GM23338 (cell line): ENCODE results near the gene FOXE3. TPM values are rescaled to one million over a fixed set of nuclear protein-coding genes. Genes with fewer than 3 reads are reported as not detected.

Source experiments
- ATAC-seq: fragments of 200-7000 bp; cut with Tn5 transposase; 3 replicates; pipeline ENCODE4 v1.9.1; 2020
- DNase-seq: peaks from one replicate; pipeline ENCODE4 v3.0.0-alpha.2; 2015; ENCODE audit warnings: low spot score
- H2AFZ ChIP-seq: fragments of 200-600 bp; sonication (generic); 2 replicates; pipeline ENCODE4 v1.8.0; 2016; ENCODE audit warnings: antibody characterized with exemption, mild to moderate bottlenecking, moderate library complexity
- H3F3A ChIP-seq: fragments of 200-600 bp; sonication (generic); replicated peaks from 2 replicates; pipeline ENCODE4 v1.8.0; 2017; ENCODE audit warnings: antibody characterized with exemption, mixed run types, low read depth
- H3K27ac ChIP-seq: fragments of 200-600 bp; sonication (generic); 2 replicates; pipeline ENCODE4 v1.6.1; 2016; ENCODE audit warnings: low read depth
- H3K27me3 ChIP-seq: fragments of 200-600 bp; sonication (generic); 2 replicates; pipeline ENCODE4 v1.8.0; 2016; ENCODE audit warnings: mild to moderate bottlenecking, mixed run types, moderate library complexity; ENCODE audit not compliant: insufficient read depth
- H3K36me3 ChIP-seq: fragments of 200-600 bp; sonication (generic); 2 replicates; pipeline ENCODE4 v1.8.0; 2016; ENCODE audit warnings: mild to moderate bottlenecking; ENCODE audit not compliant: insufficient read depth
- H3K4me1 ChIP-seq: fragments of 200-600 bp; sonication (generic); 2 replicates; pipeline ENCODE4 v1.8.0; 2016; ENCODE audit warnings: mild to moderate bottlenecking, moderate library complexity; ENCODE audit not compliant: insufficient read depth
- H3K4me2 ChIP-seq: fragments of 200-600 bp; sonication (generic); 2 replicates; pipeline ENCODE4 v1.7.1; 2017; ENCODE audit warnings: mixed run types
- H3K4me3 ChIP-seq: fragments of 200-600 bp; sonication (generic); 2 replicates; pipeline ENCODE4 v1.6.1; 2016; ENCODE audit warnings: mixed run types
- H3K79me2 ChIP-seq: fragments of 200-600 bp; sonication (generic); replicated peaks from 2 replicates; pipeline ENCODE4 v1.8.0; 2017; ENCODE audit warnings: mild to moderate bottlenecking; ENCODE audit not compliant: insufficient read depth
- H3K9me2 ChIP-seq: fragments of 200-600 bp; sonication (generic); 2 replicates; pipeline ENCODE4 v1.8.0; 2017; ENCODE audit not compliant: insufficient read depth
- H4K20me1 ChIP-seq: fragments of 200-600 bp; sonication (generic); replicated peaks from 2 replicates; pipeline ENCODE4 v1.8.0; 2017; ENCODE audit warnings: mild to moderate bottlenecking; ENCODE audit not compliant: insufficient read depth
- H3K27ac Mint-ChIP-seq: 2 replicates; pipeline ENCODE4 v1.8.0; 2020; ENCODE audit warnings: inconsistent platforms, mild to moderate bottlenecking, moderate library complexity, mixed read lengths
- H3K27me3 Mint-ChIP-seq: 3 replicates; pipeline ENCODE4 v1.8.0; 2022; ENCODE audit warnings: low read depth, mild to moderate bottlenecking, moderate library complexity, mixed read lengths, inconsistent platforms; ENCODE audit not compliant: insufficient read depth, poor library complexity
- H3K36me3 Mint-ChIP-seq: 3 replicates; pipeline ENCODE4 v1.8.0; 2021; ENCODE audit warnings: low read depth, mild to moderate bottlenecking, inconsistent platforms, moderate library complexity, mixed read lengths
- H3K4me1 Mint-ChIP-seq: 3 replicates; pipeline ENCODE4 v1.8.0; 2020; ENCODE audit warnings: mild to moderate bottlenecking, inconsistent platforms, mixed read lengths
- H3K4me3 Mint-ChIP-seq: 3 replicates; pipeline ENCODE4 v1.8.0; 2021; ENCODE audit warnings: moderate library complexity, mild to moderate bottlenecking, inconsistent platforms, mixed read lengths
- H3K9me3 Mint-ChIP-seq: 3 replicates; pipeline ENCODE4 v1.8.0; 2020; ENCODE audit warnings: moderate library complexity, mild to moderate bottlenecking, inconsistent platforms, mixed read lengths
- CREB1 ChIP-seq: fragments of 250-450 bp; sonication (Bioruptor Pico); IDR thresholded peaks from 2 replicates; pipeline ENCODE4 v1.5.0; 2020; ENCODE audit warnings: low read depth, mild to moderate bottlenecking, moderate library complexity
- EZH2 ChIP-seq: fragments of 200-600 bp; sonication (generic); IDR thresholded peaks from one replicate; pipeline ENCODE4 v1.8.0; 2017; ENCODE audit warnings: antibody characterized with exemption, mild to moderate bottlenecking, low read depth; ENCODE audit not compliant: unreplicated experiment
- EZH2phosphoT487 ChIP-seq: fragments of 200-600 bp; sonication (generic); IDR thresholded peaks from one replicate; pipeline ENCODE4 v1.8.1; 2018; ENCODE audit warnings: antibody characterized with exemption; ENCODE audit not compliant: unreplicated experiment
- NANOG ChIP-seq: IDR thresholded peaks from 2 replicates; pipeline ENCODE4 v1.6.1; 2016; ENCODE audit warnings: antibody characterized with exemption, borderline replicate concordance
- ZNF114 ChIP-seq: fragments of 250-450 bp; sonication (Bioruptor Pico); IDR thresholded peaks from 2 replicates; pipeline ENCODE4 v1.5.0; 2020; ENCODE audit warnings: mild to moderate bottlenecking, moderate library complexity
- ZNF331 ChIP-seq: fragments of 250-450 bp; sonication (Bioruptor Pico); IDR thresholded peaks from 2 replicates; pipeline ENCODE4 v1.5.0; 2020; ENCODE audit warnings: low read depth, mild to moderate bottlenecking, moderate library complexity
- polyA plus RNA-seq: library from polyadenylated mRNA; unstranded; fragments of >200 nt; fragmentation: Nextera tagmentation; extraction: Ambion mirVana; gene quantifications from 2 replicates; pipeline ENCODE4 v1.2.1, GENCODE V29; 2016
- total RNA-seq: library from RNA; depleted of rRNA; stranded (reverse); fragments of >200 nt; shearing (Covaris generic); gene quantifications from 2 replicates; pipeline ENCODE4 v1.2.3, GENCODE V29; 2014
- TF ChIP-seq, protein P1 (sequence below): IDR thresholded peaks from one replicate; pipeline ENCODE4 v1.6.1; 2018; ENCODE audit warnings: antibody characterized with exemption; ENCODE audit not compliant: unreplicated experiment
- TF ChIP-seq, protein P2 (sequence below), 2 experiments: fragments of 200-600 bp in 1 of 2; sonication (generic) in 1 of 2; conservative IDR thresholded peaks; 2 replicates each; pipeline versions ENCODE4 v1.5.1 to v1.6.1; 2016 to 2017; ENCODE audit warnings: antibody characterized with exemption in 2 of 2, low read depth in 2 of 2, mild to moderate bottlenecking in 2 of 2, moderate library complexity in 1 of 2
- TF ChIP-seq, protein P3 (sequence below): IDR thresholded peaks from 2 replicates; pipeline ENCODE4 v1.6.1; 2016; ENCODE audit warnings: antibody characterized with exemption

The FOXE3 gene
- total and polyA plus RNA-seq, 2 experiments from 2014 or later = not detected

DNA sequence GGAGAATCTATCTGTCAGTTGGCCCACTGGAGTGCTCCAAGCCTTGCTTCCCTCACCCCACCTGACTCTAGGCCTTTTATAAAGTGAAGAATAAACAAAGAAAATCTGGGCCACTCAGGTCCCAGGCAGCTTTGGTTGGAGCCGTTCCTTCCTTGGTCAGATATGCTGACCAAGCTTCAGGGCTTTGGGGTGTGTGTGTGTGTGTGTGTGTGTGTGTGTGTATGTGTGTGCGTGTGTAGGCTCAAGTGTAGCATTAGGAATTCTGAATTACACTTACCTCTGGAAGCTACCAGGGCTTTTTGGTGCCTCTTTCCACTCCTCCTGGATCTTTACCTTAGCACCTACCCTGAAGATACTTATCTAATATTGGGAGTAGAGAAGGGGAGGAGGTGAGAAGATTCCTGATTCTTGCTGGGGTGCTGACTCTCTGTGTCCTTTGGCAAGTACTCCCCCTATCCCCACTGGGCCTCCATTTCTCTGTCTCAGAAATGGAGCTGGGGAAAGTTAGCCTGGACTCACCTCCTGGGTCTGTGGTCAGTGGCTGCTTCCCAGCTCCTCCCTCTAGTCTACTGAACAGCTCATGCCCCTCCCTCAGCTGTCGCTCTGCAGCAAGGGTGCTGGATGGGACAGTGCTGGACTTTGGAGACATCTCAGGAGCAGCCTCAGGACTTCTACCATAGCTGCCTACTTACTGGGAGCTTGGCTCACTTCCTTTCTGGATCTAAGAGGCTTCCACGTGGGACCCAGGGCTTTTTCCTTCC, 32.6 kb downstream of the FOXE3 start:
- no peak for DNase-seq
- peaks cover 24% of the 10 kb centered on the region for H4K20me1 ChIP-seq
- no peak overlapping the region for H2AFZ ChIP-seq
- H3F3A ChIP-seq = peaks cover 15% of the 10 kb centered on the region
- Mint-ChIP-seq H3K27me3 (no peaks in the 10 kb centered on the region), H3K4me3 (no peak overlapping the region), H3K36me3 (no peaks in the 10 kb centered on the region), H3K4me1 (peaks cover 51% of the 10 kb centered on the region), H3K27ac (no peak overlapping the region), H3K9me3 (no peaks in the 10 kb centered on the region; the same call in 2 of the 3 replicates)
- H3K36me3 ChIP-seq = no peaks in the 10 kb centered on the region
- no peaks in the 10 kb centered on the region for H3K9me2 ChIP-seq
- H3K4me1 ChIP-seq = peaks cover 41% of the 10 kb centered on the region
- H3K4me3 ChIP-seq = no peak overlapping the region
- H3K4me2 ChIP-seq = no peak overlapping the region
- no peak overlapping the region for H3K27ac ChIP-seq
- H3K27me3 ChIP-seq = peaks cover 95% of the 10 kb centered on the region
- H3K79me2 ChIP-seq = no peaks in the 10 kb centered on the region
- no peak for TF ChIP-seq ZNF114
- peak; percentile 20 for TF ChIP-seq EZH2
- ATAC-seq = no peak

DNA sequence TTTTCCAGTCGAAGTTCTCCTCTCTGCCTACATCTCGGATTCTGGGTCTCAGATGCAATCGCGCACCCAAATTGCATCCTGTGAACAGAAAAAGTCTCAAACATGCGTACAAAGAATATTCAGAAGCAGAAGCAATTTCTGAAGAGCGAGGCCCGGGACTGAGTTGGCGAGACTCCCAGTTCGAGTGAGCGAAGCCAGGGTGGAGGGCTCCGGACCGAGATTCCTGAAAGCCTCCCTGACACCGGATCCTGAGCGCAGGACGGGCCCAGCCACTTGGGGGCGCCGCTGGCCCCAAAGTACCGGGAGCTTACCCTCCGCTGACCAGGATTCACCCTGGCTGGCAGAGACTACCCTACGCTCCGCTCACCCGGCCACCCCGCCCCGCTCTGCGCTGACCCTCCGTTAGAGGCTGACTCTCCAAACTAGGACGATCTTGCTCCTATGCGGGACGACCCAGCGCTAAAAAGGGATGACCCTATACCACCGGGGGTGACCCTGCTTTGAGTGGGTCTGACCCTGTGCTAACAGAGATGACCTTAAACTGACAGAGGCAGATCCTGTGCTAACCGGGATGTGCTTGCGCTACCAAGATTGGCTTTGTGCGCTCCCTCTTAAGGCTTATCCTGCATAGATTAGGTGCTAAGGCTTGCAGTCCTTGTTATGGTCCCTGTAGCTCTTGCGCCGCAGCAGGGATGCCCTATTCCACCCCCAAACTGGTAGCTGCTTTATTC, 33.9 kb downstream of the FOXE3 start:
- ATAC-seq (peak; percentile 86), DNase-seq (peak; percentile 88)
- H3K27ac ChIP-seq = no peak overlapping the region
- no peaks in the 10 kb centered on the region for H3K9me2 ChIP-seq
- H3K4me1 ChIP-seq = peaks cover 31% of the 10 kb centered on the region
- no peaks in the 10 kb centered on the region for H3K36me3 Mint-ChIP-seq
- peak overlapping the region; percentile 47 for H3K4me3 ChIP-seq
- no peaks in the 10 kb centered on the region for H3K9me3 Mint-ChIP-seq
- H3F3A ChIP-seq = peaks cover 5% of the 10 kb centered on the region; the same call in 1 of the 2 replicates
- H3K27me3 ChIP-seq = peaks cover 82% of the 10 kb centered on the region
- H3K4me2 ChIP-seq = peak overlapping the region; percentile 78
- peak overlapping the region; percentile 42; the same call in 2 of the 3 replicates for H3K4me3 Mint-ChIP-seq
- peaks cover 2% of the 10 kb centered on the region for H3K27me3 Mint-ChIP-seq
- H2AFZ ChIP-seq = peak overlapping the region; percentile 63; the same call in 1 of the 2 replicates
- peaks cover 24% of the 10 kb centered on the region for H4K20me1 ChIP-seq
- H3K36me3 ChIP-seq = no peaks in the 10 kb centered on the region
- H3K4me1 Mint-ChIP-seq = peaks cover 40% of the 10 kb centered on the region
- H3K27ac Mint-ChIP-seq = no peak overlapping the region
- H3K79me2 ChIP-seq = no peaks in the 10 kb centered on the region
- TF ChIP-seq, protein P1, sequence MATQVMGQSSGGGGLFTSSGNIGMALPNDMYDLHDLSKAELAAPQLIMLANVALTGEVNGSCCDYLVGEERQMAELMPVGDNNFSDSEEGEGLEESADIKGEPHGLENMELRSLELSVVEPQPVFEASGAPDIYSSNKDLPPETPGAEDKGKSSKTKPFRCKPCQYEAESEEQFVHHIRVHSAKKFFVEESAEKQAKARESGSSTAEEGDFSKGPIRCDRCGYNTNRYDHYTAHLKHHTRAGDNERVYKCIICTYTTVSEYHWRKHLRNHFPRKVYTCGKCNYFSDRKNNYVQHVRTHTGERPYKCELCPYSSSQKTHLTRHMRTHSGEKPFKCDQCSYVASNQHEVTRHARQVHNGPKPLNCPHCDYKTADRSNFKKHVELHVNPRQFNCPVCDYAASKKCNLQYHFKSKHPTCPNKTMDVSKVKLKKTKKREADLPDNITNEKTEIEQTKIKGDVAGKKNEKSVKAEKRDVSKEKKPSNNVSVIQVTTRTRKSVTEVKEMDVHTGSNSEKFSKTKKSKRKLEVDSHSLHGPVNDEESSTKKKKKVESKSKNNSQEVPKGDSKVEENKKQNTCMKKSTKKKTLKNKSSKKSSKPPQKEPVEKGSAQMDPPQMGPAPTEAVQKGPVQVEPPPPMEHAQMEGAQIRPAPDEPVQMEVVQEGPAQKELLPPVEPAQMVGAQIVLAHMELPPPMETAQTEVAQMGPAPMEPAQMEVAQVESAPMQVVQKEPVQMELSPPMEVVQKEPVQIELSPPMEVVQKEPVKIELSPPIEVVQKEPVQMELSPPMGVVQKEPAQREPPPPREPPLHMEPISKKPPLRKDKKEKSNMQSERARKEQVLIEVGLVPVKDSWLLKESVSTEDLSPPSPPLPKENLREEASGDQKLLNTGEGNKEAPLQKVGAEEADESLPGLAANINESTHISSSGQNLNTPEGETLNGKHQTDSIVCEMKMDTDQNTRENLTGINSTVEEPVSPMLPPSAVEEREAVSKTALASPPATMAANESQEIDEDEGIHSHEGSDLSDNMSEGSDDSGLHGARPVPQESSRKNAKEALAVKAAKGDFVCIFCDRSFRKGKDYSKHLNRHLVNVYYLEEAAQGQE = no peak
- TF ChIP-seq NANOG = no peak
- peak; percentile 49 for TF ChIP-seq EZH2
- no peak for TF ChIP-seq EZH2phosphoT487
- TF ChIP-seq ZNF114 = no peak
- no peak for TF ChIP-seq ZNF331 (CRISPR knock-in tag)
- TF ChIP-seq, protein P2, sequence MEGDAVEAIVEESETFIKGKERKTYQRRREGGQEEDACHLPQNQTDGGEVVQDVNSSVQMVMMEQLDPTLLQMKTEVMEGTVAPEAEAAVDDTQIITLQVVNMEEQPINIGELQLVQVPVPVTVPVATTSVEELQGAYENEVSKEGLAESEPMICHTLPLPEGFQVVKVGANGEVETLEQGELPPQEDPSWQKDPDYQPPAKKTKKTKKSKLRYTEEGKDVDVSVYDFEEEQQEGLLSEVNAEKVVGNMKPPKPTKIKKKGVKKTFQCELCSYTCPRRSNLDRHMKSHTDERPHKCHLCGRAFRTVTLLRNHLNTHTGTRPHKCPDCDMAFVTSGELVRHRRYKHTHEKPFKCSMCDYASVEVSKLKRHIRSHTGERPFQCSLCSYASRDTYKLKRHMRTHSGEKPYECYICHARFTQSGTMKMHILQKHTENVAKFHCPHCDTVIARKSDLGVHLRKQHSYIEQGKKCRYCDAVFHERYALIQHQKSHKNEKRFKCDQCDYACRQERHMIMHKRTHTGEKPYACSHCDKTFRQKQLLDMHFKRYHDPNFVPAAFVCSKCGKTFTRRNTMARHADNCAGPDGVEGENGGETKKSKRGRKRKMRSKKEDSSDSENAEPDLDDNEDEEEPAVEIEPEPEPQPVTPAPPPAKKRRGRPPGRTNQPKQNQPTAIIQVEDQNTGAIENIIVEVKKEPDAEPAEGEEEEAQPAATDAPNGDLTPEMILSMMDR (conservative IDR thresholded peaks at IDR 0.05; ENCODE audit: low read depth in 2 of 2) = peak; percentile 72 to 84
- TF ChIP-seq, protein P3, sequence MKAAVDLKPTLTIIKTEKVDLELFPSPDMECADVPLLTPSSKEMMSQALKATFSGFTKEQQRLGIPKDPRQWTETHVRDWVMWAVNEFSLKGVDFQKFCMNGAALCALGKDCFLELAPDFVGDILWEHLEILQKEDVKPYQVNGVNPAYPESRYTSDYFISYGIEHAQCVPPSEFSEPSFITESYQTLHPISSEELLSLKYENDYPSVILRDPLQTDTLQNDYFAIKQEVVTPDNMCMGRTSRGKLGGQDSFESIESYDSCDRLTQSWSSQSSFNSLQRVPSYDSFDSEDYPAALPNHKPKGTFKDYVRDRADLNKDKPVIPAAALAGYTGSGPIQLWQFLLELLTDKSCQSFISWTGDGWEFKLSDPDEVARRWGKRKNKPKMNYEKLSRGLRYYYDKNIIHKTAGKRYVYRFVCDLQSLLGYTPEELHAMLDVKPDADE = 0 out of 2 replicates have a peak, but pooled peaks have one; percentile 22
- 0 out of 2 replicates have a peak, but pooled peaks have one; percentile 6 for TF ChIP-seq CREB1
